Activated effector memory CD4-positive, alpha-beta T cell treated with Interleukin-2 at 50 U/mL for 16 hours (primary cell): ENCODE data around the gene ZNF850.

Experiments
- DNase-seq: peaks from one replicate; pipeline ENCODE4 v3.0.0-alpha.2; 2020

Gene ZNF850

GRCh38 chr19:36687214-36688056 lies 85.2 kb downstream of the ZNF850 start, which contains the start of gene ZNF567:
TSS of gene ZNF567 (plus strand) at chr19:36687612. CDS start at chr19:36694868, 7,256 bp downstream.
- peak; percentile 96 for DNase-seq

DNA sequence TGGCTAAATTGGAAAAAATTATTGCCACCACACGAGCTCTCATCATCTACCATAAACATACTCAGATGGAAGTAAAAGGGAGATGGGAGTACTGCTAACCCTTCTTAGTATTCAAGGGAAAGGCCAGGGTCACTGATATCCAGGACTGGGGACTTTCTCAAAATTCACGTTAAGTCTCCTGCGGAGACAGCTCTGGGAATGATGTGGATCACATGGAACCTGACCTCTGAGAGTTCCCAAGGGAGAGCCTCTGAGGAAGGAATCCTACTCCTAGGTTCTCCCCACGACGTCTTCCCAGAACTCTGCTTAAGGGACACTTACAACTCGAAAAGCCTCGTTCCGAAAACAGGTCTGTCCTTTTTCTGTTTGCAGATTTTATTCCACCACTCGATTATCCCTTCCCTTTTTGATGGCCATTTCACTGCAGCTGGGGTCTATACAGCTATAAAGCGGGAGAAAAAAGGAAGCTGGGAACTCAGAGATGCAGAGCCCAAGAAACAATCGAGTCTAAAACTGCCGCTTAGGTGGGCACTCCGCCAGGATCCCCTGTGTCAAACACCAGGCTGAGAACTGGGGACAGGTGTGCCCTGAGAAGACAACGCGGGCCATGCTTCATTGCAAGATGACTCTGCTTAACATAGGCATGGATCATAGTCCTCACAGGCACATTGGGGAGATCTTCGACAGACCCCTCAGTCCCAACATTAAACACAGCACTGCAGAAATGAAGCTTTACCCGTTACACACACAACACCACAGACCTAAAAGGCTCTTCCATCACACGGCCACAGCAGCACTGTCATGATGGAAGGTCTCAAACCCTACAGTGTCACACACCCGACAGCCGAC lies 86.0 kb downstream of the ZNF850 start:
- DNase-seq, result no peak

- no peak for DNase-seq
Observed at GRCh38 chr19:36685835-36686234, 86.8 kb downstream of the ZNF850 start.

- DNase-seq, result no peak
Observed at GRCh38 chr19:36679455-36679854, 93.2 kb downstream of the ZNF850 start.

DNA sequence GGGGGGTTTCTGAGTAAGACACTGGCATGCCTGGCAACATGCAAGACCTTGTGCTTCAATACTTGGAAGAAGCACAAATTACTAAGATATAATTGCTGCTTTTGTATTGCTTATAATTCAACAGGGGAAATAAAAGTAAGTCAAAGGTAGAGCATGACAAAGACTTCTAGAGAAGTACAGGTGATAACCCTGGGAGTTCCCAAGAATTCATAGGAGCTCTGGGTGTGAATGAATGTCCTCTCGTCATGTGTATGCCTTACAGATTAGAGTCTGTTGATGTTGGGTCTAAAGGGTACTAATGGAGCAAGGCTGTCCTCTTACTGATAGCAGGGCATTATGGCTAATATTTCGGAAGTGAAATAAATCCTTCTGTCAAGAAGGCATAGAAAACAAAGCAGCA lies 98.4 kb downstream of the ZNF850 start:
- no peak for DNase-seq

GRCh38 chr19:36672368-36672767 lies 100.2 kb downstream of the ZNF850 start:
- no peak for DNase-seq

- DNase-seq, result no peak
Observed at GRCh38 chr19:36668646-36669045, 104.0 kb downstream of the ZNF850 start.

GRCh38 chr19:36665832-36666231 lies 106.8 kb downstream of the ZNF850 start:
- DNase-seq, result no peak
